Anterior cingulate cortex (tissue), 58 donors: ENCODE data around the gene POU6F2.

Experiments used
- DNase-seq, 58 donors: peaks; one replicate each; lab custom pipeline; 2025; lab: John Stamatoyannopoulos, UW

POU6F2 gene

GRCh38 chr7:39465055-39465929, 487.6 kb downstream of the POU6F2 start:
- peak in 13 of 58 donors; percentile 1 to 36 (median 10) for DNase-seq

- no peak for DNase-seq
Measured at GRCh38 chr7:39468261-39468660, 490.6 kb downstream of the POU6F2 start.

- DNase-seq = no peak
Measured at GRCh38 chr7:39468808-39469374, 491.2 kb downstream of the POU6F2 start.

DNA sequence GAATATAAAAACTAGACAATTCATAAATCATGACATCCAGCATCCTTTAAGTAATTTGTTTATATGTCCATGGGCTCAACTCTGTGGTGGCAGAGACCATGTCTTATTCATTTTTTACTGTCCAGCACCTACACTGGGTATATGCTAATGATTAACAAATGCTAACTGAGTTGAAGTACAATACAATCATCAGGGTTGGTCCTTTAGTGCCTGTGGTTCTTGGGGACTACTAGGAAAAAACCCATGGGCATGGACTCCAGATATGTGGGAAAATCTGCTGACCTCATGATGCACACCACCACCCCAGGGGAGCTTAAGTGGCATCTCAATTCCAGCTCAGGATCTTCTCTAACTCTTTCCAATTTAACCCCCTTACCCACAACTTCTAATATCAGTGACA, 503.2 kb downstream of the POU6F2 start:
- DNase-seq = no peak

GRCh38 chr7:39488467-39489393, 511.0 kb downstream of the POU6F2 start:
- no peak for DNase-seq

DNA sequence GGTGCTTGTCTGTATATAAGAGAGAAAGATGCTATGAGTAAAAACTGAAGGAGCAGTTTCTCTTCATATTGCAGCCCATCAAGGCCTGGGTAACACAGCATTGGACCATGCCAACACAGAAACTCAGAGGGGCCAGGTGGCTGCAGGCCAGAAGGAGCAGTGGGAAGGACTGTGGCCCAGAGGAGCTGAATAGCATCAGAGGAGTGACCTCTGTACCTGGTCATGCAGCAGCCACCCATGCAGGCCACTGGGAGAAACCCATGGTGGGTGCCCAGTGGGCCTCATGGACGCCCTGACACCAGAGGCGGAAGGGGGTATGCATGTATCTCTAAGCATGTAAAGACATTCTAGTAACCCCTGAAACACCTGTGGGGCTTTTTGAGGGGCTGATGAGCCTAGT, 512.6 kb downstream of the POU6F2 start:
- DNase-seq = no peak

DNA sequence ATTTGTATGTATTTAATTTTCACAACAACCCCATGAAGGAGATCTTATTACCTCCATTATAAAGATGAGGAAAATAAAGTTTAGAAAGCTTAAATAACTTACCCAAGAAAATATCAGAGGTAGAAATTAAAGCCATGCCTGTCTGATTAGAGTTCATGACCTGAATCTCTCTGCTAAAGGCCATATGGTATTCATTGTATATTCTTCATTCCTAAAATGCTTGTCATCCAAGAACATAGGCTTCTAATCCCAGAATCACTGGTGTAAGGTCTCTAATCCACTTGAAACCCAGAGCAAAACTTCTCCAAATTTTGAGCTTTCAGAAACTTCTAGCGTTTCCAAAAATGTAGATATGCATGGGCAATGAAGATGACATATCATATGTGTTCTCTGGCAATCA, 516.2 kb downstream of the POU6F2 start:
- DNase-seq = no peak

DNA sequence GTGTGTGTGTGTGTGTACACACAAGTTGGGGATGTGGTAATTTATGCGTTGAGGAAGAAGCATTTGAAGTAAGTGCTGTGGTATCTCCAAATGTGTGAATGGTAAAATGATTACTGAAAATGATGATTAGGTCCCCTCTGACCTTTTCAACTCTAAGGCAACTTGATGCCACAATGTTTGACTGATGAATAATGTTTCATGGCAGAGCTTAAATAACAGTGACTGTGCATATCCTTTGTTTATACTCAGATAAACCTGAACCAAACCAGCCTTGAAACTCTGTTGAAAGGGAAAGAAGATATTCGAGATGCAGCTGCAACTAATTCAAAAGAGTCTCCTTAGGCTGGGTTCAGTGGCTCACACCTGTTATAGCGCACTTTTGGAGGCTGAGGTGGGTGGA, 523.6 kb downstream of the POU6F2 start:
- DNase-seq = no peak

DNA sequence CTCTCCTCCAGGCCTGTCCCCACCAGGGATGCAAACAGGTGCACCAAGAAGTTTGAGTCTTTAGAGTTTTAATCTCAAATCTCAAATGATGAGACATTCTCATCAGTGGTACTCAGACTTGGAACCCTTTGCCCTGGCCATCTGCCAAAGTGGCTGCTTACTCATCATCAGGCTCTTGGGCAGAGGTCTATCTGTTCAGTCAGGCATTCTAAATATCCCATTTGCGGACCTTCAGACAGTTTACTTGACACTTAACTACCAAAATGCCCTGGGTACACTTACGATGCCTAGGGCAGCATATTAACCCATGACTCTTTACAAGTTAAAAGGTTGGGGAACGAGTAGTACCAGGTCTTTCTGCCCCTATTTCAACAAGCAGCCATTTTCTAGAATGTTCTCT, 527.3 kb downstream of the POU6F2 start:
- peak in 1 of 58 donors; percentile 27 for DNase-seq

GRCh38 chr7:39507866-39508551, 530.3 kb downstream of the POU6F2 start:
- DNase-seq = peak in 1 of 58 donors; percentile 13

GRCh38 chr7:39509436-39509835, 531.7 kb downstream of the POU6F2 start:
- no peak for DNase-seq

GRCh38 chr7:39509912-39510311, 532.2 kb downstream of the POU6F2 start:
- DNase-seq = no peak

- no peak for DNase-seq
Measured at GRCh38 chr7:39510864-39511354, 533.2 kb downstream of the POU6F2 start.

DNA sequence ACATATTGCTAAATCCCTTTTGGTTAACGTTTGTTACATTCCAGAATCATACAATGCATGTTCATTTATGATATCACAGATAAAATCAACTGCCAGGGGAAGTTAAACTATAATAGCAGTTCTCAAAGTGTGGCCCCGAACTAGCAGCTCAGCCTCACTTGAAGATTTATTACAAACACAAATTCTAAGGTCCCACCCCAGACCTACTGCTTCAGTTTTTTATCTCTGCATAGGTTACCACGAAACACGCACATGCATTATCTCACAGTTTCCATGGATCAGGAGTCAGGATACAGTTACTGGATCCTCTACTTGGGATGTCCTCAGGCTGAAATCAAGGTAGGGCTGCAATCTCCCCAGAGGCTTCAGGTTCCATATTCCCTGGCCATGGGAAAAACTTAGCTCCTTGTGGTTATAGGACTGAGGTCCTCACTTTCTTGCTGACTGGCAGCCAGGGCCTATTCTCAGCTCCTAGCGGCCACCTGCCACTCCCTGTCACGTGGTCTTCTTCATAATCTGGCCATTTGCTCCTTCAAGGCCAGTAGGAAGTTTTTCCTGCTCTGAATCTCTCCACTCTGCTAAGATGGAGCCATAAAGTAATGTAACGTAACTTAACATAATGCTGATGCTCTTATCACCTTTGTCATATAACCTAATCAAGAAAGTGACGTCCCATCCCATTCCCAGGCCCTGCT, 538.0 kb downstream of the POU6F2 start:
- no peak for DNase-seq

- DNase-seq = no peak
Measured at GRCh38 chr7:39516498-39516897, 538.8 kb downstream of the POU6F2 start.

GRCh38 chr7:39517240-39517639, 539.5 kb downstream of the POU6F2 start:
- DNase-seq = no peak
